ENCODE measurements around the gene HUNK. TPM values are rescaled to one million over a fixed set of nuclear protein-coding genes. Genes with fewer than 3 reads are reported as not detected.

The HUNK gene
- total RNA-seq, 1 donor from 2014 or later: 12.2 TPM

GRCh38 chr21:31837618-31838390 lies 35.0 kb upstream of the HUNK start:
- TF ChIP-seq CTCF (IDR thresholded peaks at IDR 0.05; ENCODE audit: partially characterized antibody, unreplicated experiment): no peak
- Mint-ChIP-seq H3K36me3 (ENCODE audit: unreplicated experiment) (no peaks in the 10 kb centered on the region), H3K27ac (ENCODE audit: unreplicated experiment) (no peak overlapping the region), H3K4me3 (ENCODE audit: unreplicated experiment) (no peak overlapping the region), H3K27me3 (ENCODE audit: unreplicated experiment) (no peaks in the 10 kb centered on the region), H3K4me1 (ENCODE audit: low read depth, unreplicated experiment) (no peaks in the 10 kb centered on the region), H3K9me3 (ENCODE audit: unreplicated experiment) (no peaks in the 10 kb centered on the region)
- no peak for DNase-seq

DNA sequence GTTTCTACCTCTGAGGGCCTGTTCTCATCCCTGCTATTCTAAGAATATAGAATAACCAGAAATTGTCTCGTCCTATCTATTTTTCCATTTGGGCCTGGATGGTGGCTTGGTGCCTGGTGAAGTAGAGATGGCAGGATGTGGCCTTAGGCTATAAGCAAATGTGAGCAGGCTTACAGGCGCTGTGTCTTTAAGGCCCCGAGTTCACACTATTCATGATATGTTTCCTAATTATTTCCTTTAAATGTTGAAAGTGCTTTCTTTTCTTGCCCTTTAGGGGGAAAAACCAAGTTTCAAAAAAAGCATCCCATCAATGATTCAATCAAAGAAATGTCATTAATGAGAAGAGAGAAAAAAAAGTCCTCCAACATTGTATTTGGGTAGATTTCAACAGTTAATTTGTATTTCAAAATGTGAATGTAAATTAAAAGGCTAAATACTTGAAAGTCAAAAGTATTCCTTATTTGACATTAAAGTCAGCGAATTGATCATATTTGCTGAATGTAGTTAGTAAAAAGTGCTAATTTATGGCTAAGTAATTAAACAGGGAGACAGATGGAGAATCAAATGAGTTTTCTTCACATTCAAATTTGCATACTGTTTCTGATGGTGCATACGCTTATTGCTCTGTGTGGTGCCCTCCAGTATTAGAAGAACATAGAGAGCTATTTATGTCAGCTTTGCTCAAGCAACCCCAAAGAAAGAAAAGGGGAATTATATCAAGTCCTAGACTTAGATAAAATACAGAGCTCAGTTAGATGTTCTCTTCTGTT lies 34.0 kb upstream of the HUNK start:
- Mint-ChIP-seq H3K36me3 (ENCODE audit: unreplicated experiment) (no peaks in the 10 kb centered on the region), H3K9me3 (ENCODE audit: unreplicated experiment) (no peaks in the 10 kb centered on the region), H3K4me1 (ENCODE audit: low read depth, unreplicated experiment) (no peaks in the 10 kb centered on the region), H3K27ac (ENCODE audit: unreplicated experiment) (no peak overlapping the region), H3K27me3 (ENCODE audit: unreplicated experiment) (no peaks in the 10 kb centered on the region), H3K4me3 (ENCODE audit: unreplicated experiment) (no peak overlapping the region)
- DNase-seq: no peak
- no peak for TF ChIP-seq CTCF (IDR thresholded peaks at IDR 0.05; ENCODE audit: partially characterized antibody, unreplicated experiment)

- no peaks in the 10 kb centered on the region for H3K4me1 Mint-ChIP-seq (ENCODE audit: low read depth, unreplicated experiment)
- H3K36me3 Mint-ChIP-seq (ENCODE audit: unreplicated experiment): no peaks in the 10 kb centered on the region
- no peak for DNase-seq
- H3K4me3 Mint-ChIP-seq (ENCODE audit: unreplicated experiment): no peak overlapping the region
- H3K27me3 Mint-ChIP-seq (ENCODE audit: unreplicated experiment): no peaks in the 10 kb centered on the region
- H3K27ac Mint-ChIP-seq (ENCODE audit: unreplicated experiment): no peak overlapping the region
- no peaks in the 10 kb centered on the region for H3K9me3 Mint-ChIP-seq (ENCODE audit: unreplicated experiment)
- no peak for TF ChIP-seq CTCF (IDR thresholded peaks at IDR 0.05; ENCODE audit: partially characterized antibody, unreplicated experiment)
Observed at GRCh38 chr21:31844206-31844605, 28.6 kb upstream of the HUNK start.

- Mint-ChIP-seq H3K27me3 (ENCODE audit: unreplicated experiment) (no peaks in the 10 kb centered on the region), H3K36me3 (ENCODE audit: unreplicated experiment) (no peaks in the 10 kb centered on the region), H3K4me1 (ENCODE audit: low read depth, unreplicated experiment) (no peaks in the 10 kb centered on the region), H3K4me3 (ENCODE audit: unreplicated experiment) (no peak overlapping the region), H3K27ac (ENCODE audit: unreplicated experiment) (no peak overlapping the region), H3K9me3 (ENCODE audit: unreplicated experiment) (no peaks in the 10 kb centered on the region)
- TF ChIP-seq CTCF (IDR thresholded peaks at IDR 0.05; ENCODE audit: partially characterized antibody, unreplicated experiment): no peak
- no peak for DNase-seq
Observed at GRCh38 chr21:31845151-31845729, 27.6 kb upstream of the HUNK start.
